Epithelial cell of proximal tubule (primary cell): Measurements from ENCODE around the gene IZUMO1. TPM values are rescaled to one million over a fixed set of nuclear protein-coding genes. Genes with fewer than 3 reads are reported as not detected.
"Not testable (repeated sequence)": the region's sequence is repeated elsewhere in the genome, so short reads cannot be mapped to it uniquely, and the experiment has no call there.

Experiments used
- DNase-seq: peaks from one replicate; pipeline ENCODE4 v3.0.0-alpha.2; 2011; ENCODE audit warnings: low read depth
- H3K4me3 ChIP-seq: 2 replicates; pipeline ENCODE4 v1.5.1; 2011; ENCODE audit warnings: low read depth, mild to moderate bottlenecking, low read length
- total RNA-seq: library from RNA; depleted of rRNA; stranded (reverse); fragments of >200 nt; gene quantifications from 2 replicates; pipeline ENCODE4 v1.2.3, GENCODE V29; 2015
- TF ChIP-seq, protein P1 (sequence below): conservative IDR thresholded peaks from 2 replicates; pipeline ENCODE4 v1.5.1; 2012; ENCODE audit warnings: low read depth, mild to moderate bottlenecking, low read length

The IZUMO1 gene
- total RNA-seq, 1 donor from 2014 or later: not detected

DNA sequence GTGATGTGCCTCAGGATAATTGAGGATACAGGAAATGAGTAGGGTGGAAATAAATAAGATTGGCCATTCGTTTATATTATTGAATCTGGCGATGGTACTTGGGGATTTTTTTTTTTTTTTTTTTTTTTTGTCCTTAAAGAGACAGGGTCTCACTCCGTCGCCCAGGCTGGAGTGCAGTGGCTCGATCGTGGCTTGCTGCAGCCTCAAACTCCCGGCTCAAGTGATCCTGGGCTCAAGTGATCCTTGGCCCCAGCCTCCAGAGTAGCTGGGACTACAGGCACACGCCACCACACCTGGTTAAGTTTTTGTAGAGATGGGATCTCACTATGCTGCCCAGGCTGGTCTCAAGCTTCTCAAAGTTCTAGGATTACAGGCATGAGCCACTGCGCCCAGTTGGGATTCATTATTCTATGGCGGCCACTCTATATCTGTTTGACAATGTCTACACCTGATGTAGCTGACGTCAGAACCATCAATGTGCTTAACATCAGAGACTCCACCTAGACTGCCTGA, 24.5 kb downstream of the IZUMO1 start:
- TF ChIP-seq, protein P1, sequence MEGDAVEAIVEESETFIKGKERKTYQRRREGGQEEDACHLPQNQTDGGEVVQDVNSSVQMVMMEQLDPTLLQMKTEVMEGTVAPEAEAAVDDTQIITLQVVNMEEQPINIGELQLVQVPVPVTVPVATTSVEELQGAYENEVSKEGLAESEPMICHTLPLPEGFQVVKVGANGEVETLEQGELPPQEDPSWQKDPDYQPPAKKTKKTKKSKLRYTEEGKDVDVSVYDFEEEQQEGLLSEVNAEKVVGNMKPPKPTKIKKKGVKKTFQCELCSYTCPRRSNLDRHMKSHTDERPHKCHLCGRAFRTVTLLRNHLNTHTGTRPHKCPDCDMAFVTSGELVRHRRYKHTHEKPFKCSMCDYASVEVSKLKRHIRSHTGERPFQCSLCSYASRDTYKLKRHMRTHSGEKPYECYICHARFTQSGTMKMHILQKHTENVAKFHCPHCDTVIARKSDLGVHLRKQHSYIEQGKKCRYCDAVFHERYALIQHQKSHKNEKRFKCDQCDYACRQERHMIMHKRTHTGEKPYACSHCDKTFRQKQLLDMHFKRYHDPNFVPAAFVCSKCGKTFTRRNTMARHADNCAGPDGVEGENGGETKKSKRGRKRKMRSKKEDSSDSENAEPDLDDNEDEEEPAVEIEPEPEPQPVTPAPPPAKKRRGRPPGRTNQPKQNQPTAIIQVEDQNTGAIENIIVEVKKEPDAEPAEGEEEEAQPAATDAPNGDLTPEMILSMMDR: no peak
- H3K4me3 ChIP-seq: no peak overlapping the region
- DNase-seq: no peak

DNA sequence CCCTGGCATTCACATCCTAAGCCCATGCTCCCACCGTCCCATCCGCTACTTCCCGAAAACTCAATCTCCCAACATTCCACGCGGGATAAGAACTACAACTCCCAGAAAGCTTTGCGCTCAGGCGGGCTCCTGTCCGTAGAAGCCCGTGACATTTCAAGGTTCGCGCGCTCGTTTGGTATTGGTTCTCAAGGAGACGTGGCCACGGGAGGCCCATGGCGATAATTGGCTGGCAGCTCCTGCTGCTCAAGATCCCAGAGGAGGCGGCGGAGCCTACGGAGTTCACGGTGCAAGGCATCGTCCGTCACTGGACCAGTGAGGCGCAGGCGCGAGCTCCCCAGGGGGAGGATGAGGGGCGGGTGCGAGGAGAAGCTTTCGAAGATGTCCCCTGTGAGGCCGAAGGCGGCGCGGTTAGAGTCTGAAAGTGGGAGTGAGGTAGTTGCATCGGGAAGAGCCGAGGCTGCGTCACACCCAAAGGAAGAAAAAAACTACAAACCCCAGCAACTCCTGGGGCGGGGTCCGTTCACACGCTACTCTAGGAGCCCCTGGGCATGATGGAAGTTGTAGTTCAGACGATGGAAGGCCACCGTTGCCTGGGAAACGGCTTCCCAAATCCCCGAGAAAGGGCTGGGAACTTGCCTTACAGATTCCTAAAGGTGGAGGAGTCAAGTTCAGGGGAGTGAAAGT, 26.0 kb downstream of the IZUMO1 start:
- peak; percentile 90 for DNase-seq
- peak overlapping the region; percentile 80 for H3K4me3 ChIP-seq
- TF ChIP-seq, protein P1: no peak

DNA sequence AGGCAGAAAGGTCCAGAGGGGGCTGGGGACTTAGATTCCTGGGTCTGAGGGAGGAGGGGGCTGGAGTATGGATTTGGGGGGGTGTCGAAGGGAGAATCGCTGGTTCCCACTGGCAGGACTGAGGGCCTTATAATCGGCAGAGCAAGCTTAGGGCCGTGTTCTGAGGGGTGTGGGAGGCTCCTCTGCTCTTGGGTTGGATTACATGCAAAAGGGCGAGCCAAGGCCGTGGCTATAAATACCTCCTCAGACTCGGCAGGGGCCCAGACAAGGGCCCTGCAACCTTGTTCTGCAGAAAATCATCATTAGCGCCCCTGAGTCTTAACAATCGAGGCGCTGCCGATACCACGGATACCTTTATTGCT, 26.5 kb downstream of the IZUMO1 start:
- no peak for DNase-seq
- peak overlapping the region; percentile 80 for H3K4me3 ChIP-seq
- TF ChIP-seq, protein P1: no peak

DNA sequence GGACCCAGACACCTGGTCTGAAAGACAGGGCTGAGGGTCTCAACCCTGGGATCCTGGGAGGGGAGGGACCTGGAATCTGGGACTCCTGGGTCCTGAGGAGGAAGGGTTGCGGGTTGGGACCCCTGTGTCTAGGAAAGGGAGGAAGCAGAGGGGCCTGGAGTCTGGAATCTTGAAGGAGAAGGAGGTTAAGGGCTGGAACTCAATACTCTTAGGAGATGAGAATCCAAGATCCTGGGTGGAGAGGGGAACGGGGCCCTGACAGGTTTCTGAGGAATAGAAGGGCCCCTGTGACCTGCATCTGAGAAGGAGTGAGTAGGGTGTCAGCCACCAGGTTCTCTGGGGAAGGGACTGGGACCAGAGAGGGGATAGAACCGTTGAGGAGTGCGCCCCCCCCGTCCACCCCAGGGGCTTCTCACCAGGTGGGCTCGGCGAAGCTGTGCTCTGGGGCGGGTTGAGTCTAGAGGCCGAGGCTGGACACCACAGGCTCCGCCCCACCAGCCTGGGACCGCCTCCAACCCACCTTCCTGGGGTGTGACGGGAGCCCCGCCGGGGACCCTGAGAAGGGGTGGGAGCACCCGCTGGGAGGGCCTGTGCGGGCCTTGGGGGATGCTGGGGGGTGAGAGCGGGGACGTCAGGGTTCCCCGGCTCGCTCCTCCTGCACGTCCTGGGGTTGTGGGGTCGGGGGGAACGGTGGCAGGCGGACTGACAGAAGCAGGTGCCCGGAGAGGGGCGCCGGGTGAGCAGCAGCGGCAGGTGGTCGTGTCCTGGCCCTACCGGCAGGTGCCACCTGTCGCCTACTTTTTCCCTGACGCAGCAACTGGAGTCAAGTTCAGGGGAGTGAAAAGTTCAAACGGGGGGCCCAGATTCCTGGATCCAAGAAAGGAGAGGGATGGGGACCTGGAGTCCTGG, 27.2 kb downstream of the IZUMO1 start, which contains the start of gene MAMSTR:
Gene MAMSTR (minus strand): TSS at position 463 of the 909 bp plus-strand sequence. CDS start 694 bp downstream, outside the sequence.
- no peak for DNase-seq
- TF ChIP-seq, protein P1: no peak
- peak within 1 kb of the TSS; percentile 80 for H3K4me3 ChIP-seq

DNA sequence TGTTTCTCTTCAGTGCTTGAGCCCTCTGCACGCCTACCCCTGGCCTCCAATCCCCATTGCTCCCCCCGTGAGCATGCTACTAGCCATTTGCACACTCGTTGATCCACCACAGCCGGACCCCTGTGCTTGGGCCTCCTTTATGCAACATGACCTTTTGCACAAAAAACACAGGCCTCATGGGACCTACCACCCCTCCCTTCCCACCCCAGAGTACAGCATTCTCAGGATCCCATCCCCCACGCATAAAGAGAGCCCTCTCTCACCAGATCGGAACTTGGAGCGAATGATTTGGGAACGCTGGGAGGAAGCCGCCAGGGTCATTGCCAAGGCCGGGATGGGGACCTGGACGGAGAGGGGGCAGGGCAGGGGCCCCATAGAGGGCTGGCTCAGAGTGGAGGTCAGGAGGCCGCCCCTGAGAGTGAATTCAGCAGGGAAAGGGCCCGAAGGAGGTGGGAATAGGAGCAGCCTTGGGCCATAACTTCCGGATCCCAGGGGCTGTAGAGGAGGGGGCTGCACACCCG, 27.9 kb downstream of the IZUMO1 start:
- peak overlapping the region; percentile 80 for H3K4me3 ChIP-seq
- no peak for DNase-seq
- TF ChIP-seq, protein P1: no peak

DNA sequence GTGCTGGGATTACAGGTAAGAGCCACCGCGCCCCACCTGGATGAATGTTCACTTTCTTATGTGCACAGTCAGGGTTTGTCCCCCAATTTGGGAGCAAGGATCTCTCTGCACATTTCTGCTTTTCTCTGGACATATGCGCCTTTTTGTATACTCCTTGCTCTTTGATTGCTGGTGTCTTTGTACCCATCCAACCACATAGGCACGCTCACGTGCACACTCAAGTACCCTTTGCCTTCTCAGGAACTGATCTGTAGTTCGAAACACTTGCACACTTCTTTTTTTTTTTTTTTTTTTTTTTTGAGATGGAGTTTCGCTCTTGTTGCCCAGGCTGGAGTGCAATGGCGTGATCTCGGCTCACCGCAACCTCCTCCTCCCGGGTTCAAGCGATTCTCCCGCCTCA, 28.6 kb downstream of the IZUMO1 start:
- DNase-seq, H3K4me3 ChIP-seq: not testable (repeated sequence)
